GM21447 (cell line): Measurements from ENCODE around the gene ERI3.

ENCODE experiments used
- ATAC-seq: cut with Tn5 transposase; IDR thresholded peaks from one replicate; pipeline ENCODE4 v1.9.1; 2021; ENCODE audit not compliant: unreplicated experiment

Gene ERI3

GRCh38 chr1:44318097-44319088 is 36.7 kb downstream of the ERI3 start:
- ATAC-seq: no peak

GRCh38 chr1:44316231-44316759 is 38.8 kb downstream of the ERI3 start:
- peak; percentile 54 for ATAC-seq

- no peak for ATAC-seq
These were observed 39.5 kb downstream of the ERI3 start for GRCh38 chr1:44315521-44315920.

GRCh38 chr1:44314452-44314851 is 40.6 kb downstream of the ERI3 start:
- no peak for ATAC-seq

- no peak for ATAC-seq
These were observed 41.7 kb downstream of the ERI3 start for GRCh38 chr1:44313265-44313918.

GRCh38 chr1:44312399-44313196 is 42.5 kb downstream of the ERI3 start:
- ATAC-seq: no peak

GRCh38 chr1:44310006-44310405 is 45.1 kb downstream of the ERI3 start:
- no peak for ATAC-seq

GRCh38 chr1:44305962-44306422 is 49.1 kb downstream of the ERI3 start:
- no peak for ATAC-seq

GRCh38 chr1:44303532-44303931 is 51.5 kb downstream of the ERI3 start:
- ATAC-seq: no peak

GRCh38 chr1:44302541-44302940 is 52.5 kb downstream of the ERI3 start:
- no peak for ATAC-seq

- no peak for ATAC-seq
These were observed 53.6 kb downstream of the ERI3 start for GRCh38 chr1:44301442-44301841.

- ATAC-seq: no peak
These were observed 54.2 kb downstream of the ERI3 start for GRCh38 chr1:44300852-44301251.

GRCh38 chr1:44297695-44298400 is 57.2 kb downstream of the ERI3 start:
- ATAC-seq: no peak

GRCh38 chr1:44296806-44297205 is 58.3 kb downstream of the ERI3 start:
- ATAC-seq: no peak

- ATAC-seq: no peak
These were observed 59.0 kb downstream of the ERI3 start for GRCh38 chr1:44296086-44296485.

GRCh38 chr1:44294588-44295007 is 60.5 kb downstream of the ERI3 start:
- no peak for ATAC-seq

- no peak for ATAC-seq
These were observed 61.2 kb downstream of the ERI3 start for GRCh38 chr1:44293761-44294315.

- ATAC-seq: no peak
These were observed 62.4 kb downstream of the ERI3 start for GRCh38 chr1:44292651-44293050.

- no peak for ATAC-seq
These were observed 64.6 kb downstream of the ERI3 start for GRCh38 chr1:44290250-44291094.
